NT2/D1 (cell line): ENCODE measurements around the gene GDAP2.

ENCODE experiments used
- DNase-seq: peaks from one replicate; pipeline ENCODE4 v3.0.0-alpha.2; 2011; ENCODE audit warnings: low read depth, low spot score
- H3K27me3 ChIP-seq: 2 replicates; pipeline ENCODE4 v1.6.0; 2011; ENCODE audit warnings: mild to moderate bottlenecking; ENCODE audit not compliant: insufficient read length, insufficient read depth
- H3K36me3 ChIP-seq: 2 replicates; pipeline ENCODE4 v1.6.1; 2011; ENCODE audit warnings: mild to moderate bottlenecking, low read length, mixed read lengths; ENCODE audit not compliant: insufficient read depth, insufficient read length
- H3K4me1 ChIP-seq: 2 replicates; pipeline ENCODE4 v1.5.1; 2011; ENCODE audit not compliant: insufficient read depth, insufficient read length
- H3K4me3 ChIP-seq: 2 replicates; pipeline ENCODE4 v1.5.1; 2011; ENCODE audit warnings: low read depth; ENCODE audit not compliant: insufficient read length
- H3K9ac ChIP-seq: 2 replicates; pipeline ENCODE4 v1.6.0; 2011; ENCODE audit warnings: low read depth; ENCODE audit not compliant: insufficient read length
- H3K9me3 ChIP-seq: 2 replicates; pipeline ENCODE4 v1.5.1; 2011; ENCODE audit warnings: mild to moderate bottlenecking, low read length; ENCODE audit not compliant: insufficient read depth
- SUZ12 ChIP-seq: IDR thresholded peaks from 2 replicates; pipeline ENCODE4 v1.6.1; 2011; ENCODE audit not compliant: insufficient read length, insufficient read depth; ENCODE audit errors: extremely low read depth
- YY1 ChIP-seq: IDR thresholded peaks from 2 replicates; pipeline ENCODE4 v1.6.1; 2011; ENCODE audit not compliant: insufficient read length, insufficient read depth
- ZNF274 ChIP-seq: IDR thresholded peaks from 2 replicates; pipeline ENCODE4 v1.6.1; 2011; ENCODE audit warnings: mild to moderate bottlenecking, low read depth, low read length

GDAP2 gene

GRCh38 chr1:117886101-117886795 lies 43.2 kb downstream of the GDAP2 start:
- Histone ChIP-seq H3K9me3 (no peaks in the 10 kb centered on the region), H3K4me1 (no peaks in the 10 kb centered on the region), H3K9ac (no peak overlapping the region), H3K27me3 (no peaks in the 10 kb centered on the region), H3K36me3 (peaks cover 14% of the 10 kb centered on the region), H3K4me3 (no peak overlapping the region)
- DNase-seq = no peak
- TF ChIP-seq ZNF274 = no peak
- no peak for TF ChIP-seq YY1
- no peak for TF ChIP-seq SUZ12

GRCh38 chr1:117883616-117884015 lies 45.8 kb downstream of the GDAP2 start:
- H3K27me3 ChIP-seq = no peaks in the 10 kb centered on the region
- no peak overlapping the region for H3K9ac ChIP-seq
- H3K4me3 ChIP-seq = no peak overlapping the region
- H3K9me3 ChIP-seq = no peaks in the 10 kb centered on the region
- H3K36me3 ChIP-seq = peaks cover 32% of the 10 kb centered on the region
- DNase-seq = no peak
- TF ChIP-seq SUZ12 = no peak
- TF ChIP-seq YY1 = no peak
- no peaks in the 10 kb centered on the region for H3K4me1 ChIP-seq

GRCh38 chr1:117879284-117879683 lies 50.1 kb downstream of the GDAP2 start:
- no peak for DNase-seq
- Histone ChIP-seq H3K9me3 (peaks cover 8% of the 10 kb centered on the region; the same call in 1 of the 2 replicates), H3K36me3 (peaks cover 73% of the 10 kb centered on the region), H3K9ac (no peak overlapping the region), H3K4me1 (no peaks in the 10 kb centered on the region), H3K4me3 (no peak overlapping the region), H3K27me3 (no peaks in the 10 kb centered on the region)
- TF ChIP-seq YY1 = no peak
- TF ChIP-seq ZNF274 = no peak
- TF ChIP-seq SUZ12 = no peak

DNA sequence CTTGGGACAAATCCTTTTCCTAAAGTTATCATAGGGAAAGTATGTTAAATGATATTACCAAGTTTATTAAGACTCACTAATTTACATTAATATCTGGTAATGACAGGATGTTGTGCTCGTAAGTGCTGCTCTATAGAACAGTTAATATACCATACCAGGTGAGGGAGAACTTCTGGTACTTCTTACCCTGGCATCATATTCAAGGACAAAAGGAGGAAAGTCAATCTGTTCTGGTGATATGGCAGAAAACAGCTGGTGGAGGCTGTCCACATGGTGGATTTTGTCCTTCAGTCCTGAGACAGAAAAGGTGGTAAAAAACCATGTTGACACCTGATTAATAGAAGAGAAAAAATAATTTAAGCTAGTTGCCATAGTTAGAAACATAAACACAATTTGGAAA lies 51.6 kb downstream of the GDAP2 start:
- no peak for TF ChIP-seq SUZ12
- no peak for TF ChIP-seq ZNF274
- Histone ChIP-seq H3K9ac (no peak overlapping the region), H3K27me3 (no peaks in the 10 kb centered on the region), H3K4me3 (no peak overlapping the region), H3K36me3 (peaks cover 71% of the 10 kb centered on the region), H3K9me3 (peaks cover 19% of the 10 kb centered on the region), H3K4me1 (no peaks in the 10 kb centered on the region)
- DNase-seq = no peak

DNA sequence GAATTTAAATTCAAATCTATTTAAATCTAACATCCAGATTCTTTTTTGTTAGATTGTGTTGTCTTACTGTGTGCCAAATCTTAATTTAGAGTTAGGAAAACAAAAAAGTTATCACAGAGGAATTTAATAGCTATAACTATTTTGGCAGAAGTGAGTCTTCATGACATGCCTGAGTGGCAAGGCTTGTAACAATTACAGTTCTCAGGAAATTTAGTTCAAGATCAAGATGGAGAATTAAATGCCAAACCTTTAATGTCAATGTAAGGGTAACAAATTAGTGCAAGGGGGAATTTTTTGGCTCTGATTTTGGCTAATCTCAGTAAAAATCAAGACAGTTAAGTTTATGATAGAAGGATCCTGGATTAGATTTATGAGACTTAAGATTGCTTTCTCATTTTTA lies 58.4 kb downstream of the GDAP2 start:
- Histone ChIP-seq H3K27me3 (no peaks in the 10 kb centered on the region), H3K4me3 (no peak overlapping the region), H3K9me3 (peaks cover 21% of the 10 kb centered on the region), H3K4me1 (no peaks in the 10 kb centered on the region), H3K9ac (no peak overlapping the region), H3K36me3 (peaks cover 43% of the 10 kb centered on the region)
- no peak for TF ChIP-seq SUZ12
- TF ChIP-seq ZNF274 = no peak
- no peak for TF ChIP-seq YY1
- DNase-seq = no peak

- TF ChIP-seq SUZ12 (no peak), YY1 (no peak), ZNF274 (no peak)
- H3K9ac ChIP-seq = no peak overlapping the region
- no peak for DNase-seq
Observed at GRCh38 chr1:117861694-117862093, 67.7 kb downstream of the GDAP2 start.

GRCh38 chr1:117860896-117861610 lies 68.4 kb downstream of the GDAP2 start:
- no peak overlapping the region for H3K9ac ChIP-seq
- TF ChIP-seq YY1 (no peak), SUZ12 (no peak), ZNF274 (no peak)
- no peak for DNase-seq
- no peaks in the 10 kb centered on the region for H3K9me3 ChIP-seq
- no peak overlapping the region for H3K4me3 ChIP-seq
- H3K36me3 ChIP-seq = peaks cover 6% of the 10 kb centered on the region
- no peaks in the 10 kb centered on the region for H3K27me3 ChIP-seq
- H3K4me1 ChIP-seq = no peaks in the 10 kb centered on the region

More at GRCh38 chr1:117861694-117862093, 67.7 kb downstream of the GDAP2 start:
- H3K27me3 ChIP-seq = no peaks in the 10 kb centered on the region
- H3K4me3 ChIP-seq = no peak overlapping the region
- H3K9me3 ChIP-seq = no peaks in the 10 kb centered on the region
- peaks cover 11% of the 10 kb centered on the region for H3K36me3 ChIP-seq
- no peaks in the 10 kb centered on the region for H3K4me1 ChIP-seq

- Histone ChIP-seq H3K36me3 (peaks cover 3% of the 10 kb centered on the region), H3K4me1 (no peaks in the 10 kb centered on the region), H3K9me3 (no peaks in the 10 kb centered on the region), H3K27me3 (no peaks in the 10 kb centered on the region), H3K4me3 (no peak overlapping the region), H3K9ac (no peak overlapping the region)
- DNase-seq = no peak
- no peak for TF ChIP-seq ZNF274
- TF ChIP-seq YY1 = no peak
- TF ChIP-seq SUZ12 = no peak
Observed at GRCh38 chr1:117859901-117860300, 69.5 kb downstream of the GDAP2 start.
